Esophagus muscularis mucosa (tissue), 4 donors: Measurements from ENCODE around the gene PLEKHM1. TPM values are rescaled to one million over a fixed set of nuclear protein-coding genes. Genes with fewer than 3 reads are reported as not detected.

ENCODE experiments used
- DNase-seq: peaks from one replicate; pipeline ENCODE4 v3.0.0-alpha.2; 2017; ENCODE audit errors: extremely low spot score
- H3K27ac ChIP-seq, 4 donors: fragments of 200-600 bp; sonication (generic); replicated peaks in 1 of 4; 1 replicate in 3 of 4; 2 replicates in 1 of 4; pipeline ENCODE4 v1.5.1; 2016 to 2019; ENCODE audit warnings: mild to moderate bottlenecking in 1 of 4
- H3K27me3 ChIP-seq, 4 donors: fragments of 200-600 bp; sonication (generic); one replicate each; pipeline versions ENCODE4 v1.5.1 to v1.6.0; 2016 to 2019
- H3K36me3 ChIP-seq, 4 donors: fragments of 200-600 bp; sonication (generic); one replicate each; pipeline ENCODE4 v1.5.1; 2016 to 2019
- H3K4me1 ChIP-seq, 4 donors: fragments of 200-600 bp; sonication (generic); one replicate each; pipeline ENCODE4 v1.5.1; 2016 to 2019
- H3K4me3 ChIP-seq, 4 donors: fragments of 200-600 bp; sonication (generic); 1 replicate in 2 of 4; 2 replicates in 2 of 4; pipeline ENCODE4 v1.5.1; 2016 to 2019; ENCODE audit warnings: mild to moderate bottlenecking in 4 of 4, moderate library complexity in 1 of 4
- H3K9me3 ChIP-seq, 4 donors: fragments of 200-600 bp; sonication (generic); 1 replicate in 3 of 4; 2 replicates in 1 of 4; pipeline ENCODE4 v1.5.1; 2016 to 2019
- CTCF ChIP-seq, 3 experiments: fragments of 200-600 bp in 2 of 3; fragments of 450-650 bp in 1 of 3; sonication (generic) in 2 of 3; IDR thresholded peaks; one replicate each; pipeline ENCODE4 v1.5.1; 2017 to 2019; ENCODE audit warnings: antibody characterized with exemption in 3 of 3, mild to moderate bottlenecking in 2 of 3, moderate library complexity in 1 of 3
- EP300 ChIP-seq: sonication (generic); formaldehyde crosslinking; IDR thresholded peaks from one replicate; pipeline ENCODE4 v1.6.1; 2017; ENCODE audit warnings: antibody characterized with exemption
- POLR2A ChIP-seq: fragments of 450-650 bp; IDR thresholded peaks from one replicate; pipeline ENCODE4 v1.6.1; 2017; ENCODE audit warnings: antibody characterized with exemption, moderate library complexity, mild to moderate bottlenecking, low read depth
- POLR2AphosphoS5 ChIP-seq, 2 donors: sonication (generic); formaldehyde crosslinking; IDR thresholded peaks; one replicate each; pipeline ENCODE4 v1.6.1; 2017; ENCODE audit warnings: antibody characterized with exemption in 2 of 2
- WGBS: methylation state at CpG from one replicate; pipeline ENCODE4 v1.1.5; 2018; 5-methylcytosine and 5-hydroxymethylcytosine counted together
- intact Hi-C: fragments of 100-400 bp; cut with DNase I; formaldehyde crosslinking; loops from one replicate; pipeline ENCODE4 v1.15.1; 2023
- total RNA-seq, 4 donors: library from RNA; depleted of rRNA; stranded (reverse); fragments of >200 nt; gene quantifications; one replicate each; pipeline versions ENCODE4 v1.1.0 to v1.2.1, GENCODE V29; 2016

The PLEKHM1 gene
- total RNA-seq, 4 donors from 2014 or later: 28.5 to 38.0 (median 36.0) TPM

- no peak overlapping the region for H3K4me3 ChIP-seq
- H3K36me3 ChIP-seq: peaks cover 27 to 73% (median 51%) of the 10 kb centered on the region in 4 donors
- TF ChIP-seq CTCF (IDR thresholded peaks at IDR 0.05): no peak
- TF ChIP-seq EP300: no peak
- H3K27me3 ChIP-seq: peaks cover 0 to 18% (median 4%) of the 10 kb centered on the region in 4 donors
- no peak for DNase-seq
- 94% methylated on average over 15 of the region's 23 CpGs for WGBS
- no peak overlapping the region for H3K27ac ChIP-seq
- peaks cover 15 to 24% (median 19%) of the 10 kb centered on the region in 4 donors for H3K4me1 ChIP-seq
- intact Hi-C loops: no loop called here
- H3K9me3 ChIP-seq: no peaks in the 10 kb centered on the region
Observed at GRCh38 chr17:45436625-45437464, 53.7 kb downstream of the PLEKHM1 start.

- no peak overlapping the region for H3K4me3 ChIP-seq
- no peak overlapping the region for H3K27ac ChIP-seq
- DNase-seq: no peak
- peaks cover 0 to 25% (median 10%) of the 10 kb centered on the region in 4 donors for H3K27me3 ChIP-seq
- 100% methylated on average over 1 of the region's 10 CpGs for WGBS
- peaks cover 22 to 30% (median 26%) of the 10 kb centered on the region in 4 donors for H3K4me1 ChIP-seq
- no peaks in the 10 kb centered on the region for H3K9me3 ChIP-seq
- intact Hi-C loops: no loop called here
- no peak for TF ChIP-seq POLR2AphosphoS5 (IDR thresholded peaks at IDR 0.05)
- TF ChIP-seq EP300: no peak
- TF ChIP-seq CTCF (IDR thresholded peaks at IDR 0.05): no peak
- TF ChIP-seq POLR2A: no peak
- peaks cover 27 to 67% (median 48%) of the 10 kb centered on the region in 4 donors for H3K36me3 ChIP-seq
Observed at GRCh38 chr17:45436161-45436560, 54.4 kb downstream of the PLEKHM1 start.

GRCh38 chr17:45435481-45435880, 55.0 kb downstream of the PLEKHM1 start:
- 86% methylated on average over 5 of the region's 5 CpGs for WGBS
- Histone ChIP-seq H3K27ac (no peak overlapping the region), H3K36me3 (peaks cover 27 to 66% (median 48%) of the 10 kb centered on the region in 4 donors), H3K4me3 (no peak overlapping the region), H3K27me3 (peaks cover 3 to 32% (median 14%) of the 10 kb centered on the region in 4 donors), H3K9me3 (no peaks in the 10 kb centered on the region), H3K4me1 (peaks cover 29 to 33% (median 31%) of the 10 kb centered on the region in 4 donors)
- intact Hi-C loops: no loop called here
- DNase-seq: no peak
- TF ChIP-seq EP300: no peak
- no peak for TF ChIP-seq POLR2A
- TF ChIP-seq POLR2AphosphoS5 (IDR thresholded peaks at IDR 0.05): no peak
- TF ChIP-seq CTCF (IDR thresholded peaks at IDR 0.05): no peak

GRCh38 chr17:45433159-45433535, 57.4 kb downstream of the PLEKHM1 start:
- Histone ChIP-seq H3K27me3 (peaks cover 4 to 55% (median 27%) of the 10 kb centered on the region in 4 donors), H3K4me1 (peaks cover 40 to 55% (median 51%) of the 10 kb centered on the region in 4 donors), H3K27ac (peak overlapping the region; percentile 60 to 77 (median 69)), H3K9me3 (no peaks in the 10 kb centered on the region), H3K36me3 (peaks cover 15 to 46% (median 31%) of the 10 kb centered on the region in 4 donors), H3K4me3 (peak overlapping the region; percentile 47 to 66 (median 56))
- intact Hi-C loops: no loop called here
- TF ChIP-seq EP300: no peak
- no peak for TF ChIP-seq POLR2AphosphoS5 (IDR thresholded peaks at IDR 0.05)
- TF ChIP-seq POLR2A: no peak
- no peak for TF ChIP-seq CTCF (IDR thresholded peaks at IDR 0.05)
- DNase-seq: no peak
- WGBS: 61% methylated on average over 2 of the region's 4 CpGs
